Measurements from ENCODE around the gene KRT3. TPM values are rescaled to one million over a fixed set of nuclear protein-coding genes. Genes with fewer than 3 reads are reported as not detected.

Gene KRT3
- total and polyA plus RNA-seq, 8 donors: 0.53 TPM; not detected in 7

GRCh38 chr12:52832451-52832850, 36.5 kb upstream of the KRT3 start:
- WGBS, 5 donors: 68 to 89% (median 79%) methylated on average over 3 of the region's 3 CpGs
- intact Hi-C loops (cut with DNase I; ENCODE audit: low total_unique reads): no loop called here
- no peaks in the 10 kb centered on the region for H3K4me1 ChIP-seq
- H3K4me3 ChIP-seq: no peak overlapping the region
- no peaks in the 10 kb centered on the region for H3K36me3 ChIP-seq
- H3K27me3 ChIP-seq: peaks cover 0 to 36% (median 4%) of the 10 kb centered on the region in 3 donors
- H3K9me3 ChIP-seq: no peaks in the 10 kb centered on the region
- TF ChIP-seq EP300 (IDR thresholded peaks at IDR 0.05) (no peak), POLR2A (IDR thresholded peaks at IDR 0.05) (no peak), CTCF (IDR thresholded peaks at IDR 0.05) (no peak), POLR2AphosphoS5 (IDR thresholded peaks at IDR 0.05) (no peak)
- H3K27ac ChIP-seq: no peak overlapping the region
- no peak for DNase-seq

- Histone ChIP-seq H3K27me3 (peaks cover 0 to 31% (median 4%) of the 10 kb centered on the region in 3 donors), H3K9me3 (no peaks in the 10 kb centered on the region), H3K4me1 (no peaks in the 10 kb centered on the region), H3K27ac (no peak overlapping the region), H3K36me3 (no peaks in the 10 kb centered on the region), H3K4me3 (no peak overlapping the region)
- no peak for DNase-seq
- TF ChIP-seq POLR2A (IDR thresholded peaks at IDR 0.05): no peak
- no peak for TF ChIP-seq EP300 (IDR thresholded peaks at IDR 0.05)
- TF ChIP-seq CTCF (IDR thresholded peaks at IDR 0.05): no peak
- TF ChIP-seq POLR2AphosphoS5 (IDR thresholded peaks at IDR 0.05): no peak
- 79 to 91% (median 80%) methylated on average over 6 to 7 of the region's 7 CpGs for WGBS, 5 donors
- intact Hi-C loops (cut with DNase I; ENCODE audit: low total_unique reads): no loop called here
Measured at GRCh38 chr12:52831251-52831650, 35.3 kb upstream of the KRT3 start.

- Histone ChIP-seq H3K27me3 (peaks cover 0 to 24% (median 4%) of the 10 kb centered on the region in 3 donors), H3K4me1 (no peaks in the 10 kb centered on the region), H3K4me3 (no peak overlapping the region), H3K9me3 (no peaks in the 10 kb centered on the region), H3K36me3 (no peaks in the 10 kb centered on the region), H3K27ac (no peak overlapping the region)
- DNase-seq: no peak
- TF ChIP-seq POLR2A (IDR thresholded peaks at IDR 0.05) (no peak), POLR2AphosphoS5 (IDR thresholded peaks at IDR 0.05) (no peak), EP300 (IDR thresholded peaks at IDR 0.05) (no peak), CTCF (IDR thresholded peaks at IDR 0.05) (no peak)
- 76 to 80% (median 80%) methylated on average over 8 of the region's 8 CpGs for WGBS, 5 donors
- intact Hi-C loops (cut with DNase I; ENCODE audit: low total_unique reads): no loop called here
Measured at GRCh38 chr12:52829986-52830770, 34.3 kb upstream of the KRT3 start.

GRCh38 chr12:52828591-52829021, 32.7 kb upstream of the KRT3 start:
- WGBS, 5 donors: 34 to 48% (median 38%) methylated on average over 2 of the region's 2 CpGs
- no peak for DNase-seq
- no peak overlapping the region for H3K27ac ChIP-seq
- H3K36me3 ChIP-seq: no peaks in the 10 kb centered on the region
- no peak overlapping the region for H3K4me3 ChIP-seq
- no peaks in the 10 kb centered on the region for H3K9me3 ChIP-seq
- peaks cover 0 to 9% (median 0%) of the 10 kb centered on the region in 3 donors for H3K27me3 ChIP-seq
- no peaks in the 10 kb centered on the region for H3K4me1 ChIP-seq
- TF ChIP-seq POLR2AphosphoS5 (IDR thresholded peaks at IDR 0.05): no peak
- no peak for TF ChIP-seq CTCF (IDR thresholded peaks at IDR 0.05)
- TF ChIP-seq POLR2A (IDR thresholded peaks at IDR 0.05): no peak
- TF ChIP-seq EP300 (IDR thresholded peaks at IDR 0.05): no peak
- intact Hi-C loops (cut with DNase I; ENCODE audit: low total_unique reads): no loop called here

Data from stomach (tissue), 9 donors.